Endothelial cell of umbilical vein (primary cell): Measurements from ENCODE around the gene CEP250. TPM values are rescaled to one million over a fixed set of nuclear protein-coding genes. Genes with fewer than 3 reads are reported as not detected.

Experiments used
- BruUV-seq: library from RNA; stranded (reverse); fragments of 400-500 nt; replicated peaks from 2 replicates; lab custom pipeline; 2021; lab: Mats Ljungman, UMichigan
- CTCF ChIA-PET: fragments of 300-600, 350-600 bp; sonication (Branson Sonifier 250); formaldehyde crosslinking; loops from one replicate; lab custom pipeline; 2021; ENCODE audit warnings: antibody characterized with exemption, inconsistent platforms; lab: Charles Lee
- POLR2A ChIA-PET: fragments of 300-600, 350-600 bp; sonication (Branson Sonifier 250); formaldehyde crosslinking; loops from one replicate; lab custom pipeline; 2021; ENCODE audit warnings: antibody characterized with exemption, inconsistent platforms; lab: Charles Lee
- DNase-seq: peaks from one replicate; pipeline ENCODE4 v3.0.0-alpha.2; 2011; ENCODE audit warnings: low read depth, low spot score
- FAIRE-seq: peaks from 2 replicates; lab custom pipeline; 2011; peaks lifted over from hg19 to GRCh38; lab: Jason Lieb, UNC
- H2AFZ ChIP-seq: 2 replicates; pipeline ENCODE4 v1.6.0; 2012; ENCODE audit warnings: low read depth, low read length, control low read depth, inconsistent platforms
- H3K27ac ChIP-seq: 2 replicates; pipeline ENCODE4 v1.5.1; 2011; ENCODE audit warnings: low read depth, mild to moderate bottlenecking, control low read depth, low read length, moderate library complexity; ENCODE audit not compliant: insufficient read depth
- H3K27me3 ChIP-seq, 2 experiments: 2 replicates each; pipeline versions ENCODE4 v1.6.0 to v1.6.1; 2011; ENCODE audit warnings: low read length in 2 of 2, mixed read lengths in 1 of 2; ENCODE audit not compliant: control insufficient read depth in 2 of 2, insufficient read depth in 2 of 2
- H3K36me3 ChIP-seq, 2 experiments: 2 replicates in 1 of 2; 3 replicates in 1 of 2; pipeline ENCODE4 v1.5.1; 2011; ENCODE audit warnings: low read length in 2 of 2, mild to moderate bottlenecking in 1 of 2, moderate library complexity in 1 of 2; ENCODE audit not compliant: control insufficient read depth in 2 of 2, insufficient read depth in 2 of 2; ENCODE audit errors: extremely low read depth in 1 of 2
- H3K4me1 ChIP-seq: 3 replicates; pipeline ENCODE4 v1.5.1; 2011; ENCODE audit warnings: mild to moderate bottlenecking, low read length; ENCODE audit not compliant: control insufficient read depth, insufficient read depth; ENCODE audit errors: extremely low read depth
- H3K4me2 ChIP-seq: 2 replicates; pipeline ENCODE4 v1.6.1; 2011; ENCODE audit warnings: low read length, control low read depth, mixed read lengths; ENCODE audit not compliant: insufficient read depth
- H3K4me3 ChIP-seq, 3 experiments: fragments of 200-600 bp in 1 of 3; sonication (generic), shearing (Covaris generic) in 1 of 3; replicated peaks in 1 of 3; 2 replicates each; pipeline ENCODE4 v1.5.1; 2011 to 2016; ENCODE audit warnings: control low read depth in 3 of 3, low read length in 3 of 3, mild to moderate bottlenecking in 2 of 3, inconsistent platforms in 1 of 3, low read depth in 1 of 3, moderate library complexity in 1 of 3; ENCODE audit not compliant: insufficient read depth in 1 of 3
- H3K79me2 ChIP-seq: 2 replicates; pipeline ENCODE4 v1.6.0; 2012; ENCODE audit warnings: low read length, inconsistent platforms; ENCODE audit not compliant: control insufficient read depth, insufficient read depth
- H3K9ac ChIP-seq: replicated peaks from 2 replicates; pipeline ENCODE3; 2011; ENCODE audit warnings: low read length, control low read depth; ENCODE audit not compliant: insufficient read depth; ENCODE audit errors: extremely low read depth
- H3K9me1 ChIP-seq: replicated peaks from 3 replicates; pipeline ENCODE4 v1.6.0; 2011; ENCODE audit warnings: mild to moderate bottlenecking, low read length; ENCODE audit not compliant: control insufficient read depth, insufficient read depth; ENCODE audit errors: extremely low read depth
- H3K9me3 ChIP-seq: replicated peaks from 2 replicates; pipeline ENCODE4 v1.5.1; 2012; ENCODE audit warnings: low read length, inconsistent platforms; ENCODE audit not compliant: control insufficient read depth, insufficient read depth
- H4K20me1 ChIP-seq: replicated peaks from 2 replicates; pipeline ENCODE3; 2011; ENCODE audit warnings: mild to moderate bottlenecking, low read length; ENCODE audit not compliant: control insufficient read depth, insufficient read depth; ENCODE audit errors: extremely low read depth
- EZH2 ChIP-seq: IDR thresholded peaks from 2 replicates; pipeline ENCODE4 v1.6.1; 2012; ENCODE audit warnings: borderline replicate concordance, low read depth, mild to moderate bottlenecking, moderate library complexity, low read length, inconsistent platforms; ENCODE audit not compliant: severe bottlenecking
- FOS ChIP-seq: IDR thresholded peaks from 2 replicates; pipeline ENCODE4 v1.6.1; 2011; ENCODE audit warnings: mild to moderate bottlenecking, low read length, moderate library complexity, borderline replicate concordance; ENCODE audit not compliant: insufficient read depth
- GATA2 ChIP-seq: IDR thresholded peaks from 2 replicates; pipeline ENCODE4 v1.7.0; 2011; ENCODE audit warnings: low read depth, mild to moderate bottlenecking, moderate library complexity, mixed read lengths, low read length; ENCODE audit not compliant: insufficient read length, insufficient read depth
- JUN ChIP-seq: IDR thresholded peaks from 2 replicates; pipeline ENCODE4 v1.6.1; 2011; ENCODE audit warnings: borderline replicate concordance, low read depth; ENCODE audit not compliant: insufficient read length, insufficient read depth
- MYC ChIP-seq: IDR thresholded peaks from one replicate; pipeline ENCODE4 v1.6.1; 2011; ENCODE audit warnings: mild to moderate bottlenecking, low read depth, low read length
- POLR2A ChIP-seq: IDR thresholded peaks from 2 replicates; pipeline ENCODE4 v1.6.1; 2012; ENCODE audit warnings: low read depth, mild to moderate bottlenecking, control low read depth, low read length
- POLR2AphosphoS5 ChIP-seq: IDR thresholded peaks from 2 replicates; pipeline ENCODE4 v1.6.1; 2012; ENCODE audit warnings: low read depth, mild to moderate bottlenecking, control low read depth, low read length, moderate library complexity; ENCODE audit not compliant: insufficient read depth
- dilution Hi-C: fragments of 300-500 bp; cut with MboI; formaldehyde crosslinking; loops from one replicate; pipeline ENCODE4 v1.15.0; 2019; ENCODE audit warnings: low sequenced_read_pairs; ENCODE audit not compliant: extremely low pct_ligation_motif_present
- intact Hi-C: fragments of 100-400 bp; cut with micrococcal nuclease; formaldehyde crosslinking; loops from one replicate; pipeline ENCODE4 v1.10.0; 2022
- polyA plus RNA-seq, 4 experiments: library from polyadenylated mRNA; depleted of rRNA in 3 of 4; stranded (reverse) in 3 of 4; unstranded in 1 of 4; fragments of >200 nt; gene quantifications; 2 replicates each; pipeline versions ENCODE4 v1.2.1 to v1.2.3, GENCODE V29; 2011 to 2012; ENCODE audit warnings: missing spikeins in 1 of 4
- total RNA-seq: library from RNA; stranded (reverse); gene quantifications from 2 replicates; pipeline ENCODE4 v1.2.3, GENCODE V29; 2021
- TF ChIP-seq, protein P1 (sequence below): IDR thresholded peaks from 2 replicates; pipeline ENCODE4 v1.6.1; 2011; ENCODE audit not compliant: insufficient read depth, insufficient read length
- TF ChIP-seq, protein P2 (sequence below), 2 donors: IDR thresholded peaks; 1 replicate in 1 of 2; 2 replicates in 1 of 2; pipeline ENCODE4 v1.5.1; 2011; ENCODE audit warnings: low read length in 2 of 2, mild to moderate bottlenecking in 2 of 2, moderate library complexity in 2 of 2, control low read depth in 1 of 2, inconsistent platforms in 1 of 2, low read depth in 1 of 2; ENCODE audit not compliant: insufficient read depth in 1 of 2; ENCODE audit errors: extremely low read depth in 1 of 2

The CEP250 gene
- total and polyA plus RNA-seq, 2 donors (not counting 3 experiments of a cell fraction or from before 2014, with no cell fraction given): 5.3 to 58.9 TPM

- H3K4me1 ChIP-seq: no peaks in the 10 kb centered on the region
- no peak overlapping the region for H3K27ac ChIP-seq
- dilution Hi-C loops (no loop called here), intact Hi-C loops (loop anchor here (5.0 to 10.0 kb wide), 3 partner anchors 52 to 180 kb away; partner anchors contain the start of genes NFS1, ROMO1 and SPAG4)
- H3K9ac ChIP-seq: no peak overlapping the region
- ChIA-PET CTCF (no interaction called here), POLR2A (no interaction called here)
- no peak overlapping the region for H2AFZ ChIP-seq
- H3K4me3 ChIP-seq: no peak overlapping the region
- H3K4me2 ChIP-seq: no peak overlapping the region
- TF ChIP-seq EZH2 (no peak), MYC (no peak), POLR2A (no peak), FOS (no peak), POLR2AphosphoS5 (no peak), GATA2 (no peak), JUN (no peak)
- TF ChIP-seq, protein P1, sequence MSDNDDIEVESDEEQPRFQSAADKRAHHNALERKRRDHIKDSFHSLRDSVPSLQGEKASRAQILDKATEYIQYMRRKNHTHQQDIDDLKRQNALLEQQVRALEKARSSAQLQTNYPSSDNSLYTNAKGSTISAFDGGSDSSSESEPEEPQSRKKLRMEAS: no peak
- TF ChIP-seq, protein P2, sequence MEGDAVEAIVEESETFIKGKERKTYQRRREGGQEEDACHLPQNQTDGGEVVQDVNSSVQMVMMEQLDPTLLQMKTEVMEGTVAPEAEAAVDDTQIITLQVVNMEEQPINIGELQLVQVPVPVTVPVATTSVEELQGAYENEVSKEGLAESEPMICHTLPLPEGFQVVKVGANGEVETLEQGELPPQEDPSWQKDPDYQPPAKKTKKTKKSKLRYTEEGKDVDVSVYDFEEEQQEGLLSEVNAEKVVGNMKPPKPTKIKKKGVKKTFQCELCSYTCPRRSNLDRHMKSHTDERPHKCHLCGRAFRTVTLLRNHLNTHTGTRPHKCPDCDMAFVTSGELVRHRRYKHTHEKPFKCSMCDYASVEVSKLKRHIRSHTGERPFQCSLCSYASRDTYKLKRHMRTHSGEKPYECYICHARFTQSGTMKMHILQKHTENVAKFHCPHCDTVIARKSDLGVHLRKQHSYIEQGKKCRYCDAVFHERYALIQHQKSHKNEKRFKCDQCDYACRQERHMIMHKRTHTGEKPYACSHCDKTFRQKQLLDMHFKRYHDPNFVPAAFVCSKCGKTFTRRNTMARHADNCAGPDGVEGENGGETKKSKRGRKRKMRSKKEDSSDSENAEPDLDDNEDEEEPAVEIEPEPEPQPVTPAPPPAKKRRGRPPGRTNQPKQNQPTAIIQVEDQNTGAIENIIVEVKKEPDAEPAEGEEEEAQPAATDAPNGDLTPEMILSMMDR (IDR thresholded peaks at IDR 0.05; ENCODE audit: extremely low read depth in 1 of 2, insufficient read depth in 1 of 2, low read depth in 1 of 2, low read length in 2 of 2): no peak
- H3K36me3 ChIP-seq: peaks cover 0 to 7% of the 10 kb centered on the region in 2 experiments
- no peaks in the 10 kb centered on the region for H3K27me3 ChIP-seq
- no TSS peak for BruUV-seq
- no peaks in the 10 kb centered on the region for H3K9me3 ChIP-seq
- DNase-seq (no peak), FAIRE-seq (no peak)
- no peaks in the 10 kb centered on the region for H3K79me2 ChIP-seq
- H3K9me1 ChIP-seq: no peaks in the 10 kb centered on the region
- H4K20me1 ChIP-seq: no peaks in the 10 kb centered on the region
Measured at GRCh38 chr20:35514371-35514932, 59.1 kb downstream of the CEP250 start.
